Measurements from ENCODE around the gene PGAM1.

DNA sequence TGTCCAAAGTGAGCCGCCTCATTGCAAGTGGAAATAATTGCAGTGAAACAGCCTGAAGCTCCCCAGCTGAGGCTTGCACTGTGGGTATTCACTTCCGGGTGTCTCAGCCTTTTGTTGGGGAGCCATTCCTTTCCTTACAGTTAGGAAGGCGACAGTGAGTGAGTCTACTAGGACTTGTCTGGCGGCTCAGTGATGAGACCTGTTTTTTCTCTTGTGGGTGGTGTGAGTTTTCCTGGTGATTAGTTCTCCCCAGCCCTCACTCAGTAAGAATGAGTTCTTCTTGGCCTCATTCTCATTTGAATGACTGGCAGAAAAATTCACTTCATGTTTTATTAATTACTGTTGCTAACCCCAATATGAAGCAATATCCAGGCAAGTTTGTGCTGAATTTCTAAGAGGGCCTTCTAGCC is 2.6 kb downstream of the PGAM1 start:
- TF ChIP-seq, protein P1, sequence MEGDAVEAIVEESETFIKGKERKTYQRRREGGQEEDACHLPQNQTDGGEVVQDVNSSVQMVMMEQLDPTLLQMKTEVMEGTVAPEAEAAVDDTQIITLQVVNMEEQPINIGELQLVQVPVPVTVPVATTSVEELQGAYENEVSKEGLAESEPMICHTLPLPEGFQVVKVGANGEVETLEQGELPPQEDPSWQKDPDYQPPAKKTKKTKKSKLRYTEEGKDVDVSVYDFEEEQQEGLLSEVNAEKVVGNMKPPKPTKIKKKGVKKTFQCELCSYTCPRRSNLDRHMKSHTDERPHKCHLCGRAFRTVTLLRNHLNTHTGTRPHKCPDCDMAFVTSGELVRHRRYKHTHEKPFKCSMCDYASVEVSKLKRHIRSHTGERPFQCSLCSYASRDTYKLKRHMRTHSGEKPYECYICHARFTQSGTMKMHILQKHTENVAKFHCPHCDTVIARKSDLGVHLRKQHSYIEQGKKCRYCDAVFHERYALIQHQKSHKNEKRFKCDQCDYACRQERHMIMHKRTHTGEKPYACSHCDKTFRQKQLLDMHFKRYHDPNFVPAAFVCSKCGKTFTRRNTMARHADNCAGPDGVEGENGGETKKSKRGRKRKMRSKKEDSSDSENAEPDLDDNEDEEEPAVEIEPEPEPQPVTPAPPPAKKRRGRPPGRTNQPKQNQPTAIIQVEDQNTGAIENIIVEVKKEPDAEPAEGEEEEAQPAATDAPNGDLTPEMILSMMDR (IDR thresholded peaks at IDR 0.05; ENCODE audit: insufficient read depth, low read length) = no peak
- TF ChIP-seq, protein P2, sequence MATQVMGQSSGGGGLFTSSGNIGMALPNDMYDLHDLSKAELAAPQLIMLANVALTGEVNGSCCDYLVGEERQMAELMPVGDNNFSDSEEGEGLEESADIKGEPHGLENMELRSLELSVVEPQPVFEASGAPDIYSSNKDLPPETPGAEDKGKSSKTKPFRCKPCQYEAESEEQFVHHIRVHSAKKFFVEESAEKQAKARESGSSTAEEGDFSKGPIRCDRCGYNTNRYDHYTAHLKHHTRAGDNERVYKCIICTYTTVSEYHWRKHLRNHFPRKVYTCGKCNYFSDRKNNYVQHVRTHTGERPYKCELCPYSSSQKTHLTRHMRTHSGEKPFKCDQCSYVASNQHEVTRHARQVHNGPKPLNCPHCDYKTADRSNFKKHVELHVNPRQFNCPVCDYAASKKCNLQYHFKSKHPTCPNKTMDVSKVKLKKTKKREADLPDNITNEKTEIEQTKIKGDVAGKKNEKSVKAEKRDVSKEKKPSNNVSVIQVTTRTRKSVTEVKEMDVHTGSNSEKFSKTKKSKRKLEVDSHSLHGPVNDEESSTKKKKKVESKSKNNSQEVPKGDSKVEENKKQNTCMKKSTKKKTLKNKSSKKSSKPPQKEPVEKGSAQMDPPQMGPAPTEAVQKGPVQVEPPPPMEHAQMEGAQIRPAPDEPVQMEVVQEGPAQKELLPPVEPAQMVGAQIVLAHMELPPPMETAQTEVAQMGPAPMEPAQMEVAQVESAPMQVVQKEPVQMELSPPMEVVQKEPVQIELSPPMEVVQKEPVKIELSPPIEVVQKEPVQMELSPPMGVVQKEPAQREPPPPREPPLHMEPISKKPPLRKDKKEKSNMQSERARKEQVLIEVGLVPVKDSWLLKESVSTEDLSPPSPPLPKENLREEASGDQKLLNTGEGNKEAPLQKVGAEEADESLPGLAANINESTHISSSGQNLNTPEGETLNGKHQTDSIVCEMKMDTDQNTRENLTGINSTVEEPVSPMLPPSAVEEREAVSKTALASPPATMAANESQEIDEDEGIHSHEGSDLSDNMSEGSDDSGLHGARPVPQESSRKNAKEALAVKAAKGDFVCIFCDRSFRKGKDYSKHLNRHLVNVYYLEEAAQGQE (IDR thresholded peaks at IDR 0.05; ENCODE audit: insufficient replicate concordance, low read depth) = no peak
- 0 out of 2 replicates have a peak, but pooled peaks have one; percentile 11 for TF ChIP-seq POLR2AphosphoS5 (IDR thresholded peaks at IDR 0.05; ENCODE audit: low read depth)
- TF ChIP-seq GABPA (IDR thresholded peaks at IDR 0.05; ENCODE audit: low read depth) = no peak; the same call in none of the 2 replicates
